GM12878 (cell line): ENCODE measurements around the gene ULK1. TPM values are rescaled to one million over a fixed set of nuclear protein-coding genes. Genes with fewer than 3 reads are reported as not detected.

Experiments
- ATAC-seq: fragments of 200-7000 bp; cut with Tn5 transposase; 3 replicates; pipeline ENCODE4 v1.9.1; 2020; ENCODE audit warnings: mild to moderate bottlenecking, moderate library complexity
- BruUV-seq: library from RNA; stranded (reverse); fragments of 400-500 nt; replicated peaks from 2 replicates; lab custom pipeline; 2021; lab: Mats Ljungman, UMichigan
- CTCF ChIA-PET: fragments of 300-600 bp; sonication (Branson Sonifier 250); formaldehyde crosslinking; extraction: SDS; loops from one replicate; lab custom pipeline; 2021; ENCODE audit warnings: inconsistent platforms; lab: Yijun Ruan, JAX
- POLR2A ChIA-PET: fragments of 350-600 bp; formaldehyde crosslinking; extraction: SDS; loops from one replicate; lab custom pipeline; 2021; ENCODE audit warnings: inconsistent platforms; lab: Charles Lee
- RAD21 ChIA-PET: fragments of 300-600 bp; sonication (Branson Sonifier 250); formaldehyde crosslinking; loops from one replicate; lab custom pipeline; 2023; ENCODE audit warnings: antibody characterized with exemption; ENCODE audit not compliant: unreplicated experiment; lab: Charles Lee
- SMC1A ChIA-PET: fragments of 300-600 bp; sonication (Branson Sonifier 250); formaldehyde crosslinking; loops from one replicate; lab custom pipeline; 2023; ENCODE audit not compliant: unreplicated experiment, uncharacterized antibody; lab: Charles Lee
- DNase-seq: peaks from one replicate; pipeline ENCODE4 v3.0.0-alpha.2; 2011; ENCODE audit warnings: low read depth, low spot score
- FAIRE-seq: peaks from 3 replicates; lab custom pipeline; 2011; peaks lifted over from hg19 to GRCh38; lab: Jason Lieb, UNC
- H2AFZ ChIP-seq: 2 replicates; pipeline ENCODE4 v1.6.0; 2011; ENCODE audit warnings: low read depth, low read length, control low read depth; ENCODE audit not compliant: control insufficient read depth
- H3K27ac ChIP-seq: 2 replicates; pipeline ENCODE4 v1.5.1; 2011; ENCODE audit warnings: control low read depth; ENCODE audit not compliant: control insufficient read depth, insufficient read depth
- H3K27me3 ChIP-seq, 2 experiments: replicated peaks in 1 of 2; 2 replicates each; pipeline versions ENCODE4 v1.6.0 to v1.6.1; 2011; ENCODE audit warnings: low read length in 1 of 2; ENCODE audit not compliant: control insufficient read depth in 2 of 2, insufficient read depth in 2 of 2
- H3K36me3 ChIP-seq, 2 experiments: 2 replicates each; pipeline ENCODE4 v1.5.1; 2011; ENCODE audit warnings: low read length in 1 of 2; ENCODE audit not compliant: control insufficient read depth in 2 of 2, insufficient read depth in 2 of 2
- H3K4me1 ChIP-seq: 2 replicates; pipeline ENCODE4 v1.6.1; 2011; ENCODE audit warnings: mild to moderate bottlenecking, low read length, moderate library complexity, mixed read lengths; ENCODE audit not compliant: control insufficient read depth, insufficient read depth
- H3K4me2 ChIP-seq: 2 replicates; pipeline ENCODE4 v1.6.0; 2011; ENCODE audit warnings: control low read depth; ENCODE audit not compliant: control insufficient read depth, insufficient read depth
- H3K4me3 ChIP-seq: fragments of 200-600 bp; sonication (generic); 2 replicates; pipeline ENCODE4 v1.5.1; 2016
- H3K79me2 ChIP-seq: 2 replicates; pipeline ENCODE4 v1.6.0; 2011; ENCODE audit warnings: low read length; ENCODE audit not compliant: control insufficient read depth, insufficient read depth
- H3K9ac ChIP-seq: 2 replicates; pipeline ENCODE4 v1.8.0; 2011; ENCODE audit warnings: low read length, control low read depth, mixed read lengths; ENCODE audit not compliant: control insufficient read depth, insufficient read depth
- H3K9me3 ChIP-seq: replicated peaks from 3 replicates; pipeline ENCODE4 v1.5.1; 2011; ENCODE audit warnings: mild to moderate bottlenecking, low read length; ENCODE audit not compliant: control insufficient read depth, insufficient read depth
- H4K20me1 ChIP-seq: 2 replicates; pipeline ENCODE4 v1.6.0; 2011; ENCODE audit not compliant: control insufficient read depth, insufficient read depth
- CBX3 ChIP-seq: fragments of 200-600 bp; sonication (generic); IDR thresholded peaks from 2 replicates; pipeline ENCODE4 v1.6.1; 2016; ENCODE audit warnings: low read depth, borderline replicate concordance
- CREB1 ChIP-seq: IDR thresholded peaks from 2 replicates; pipeline ENCODE4 v1.6.1; 2012; ENCODE audit warnings: low read depth, mild to moderate bottlenecking, inconsistent platforms
- CUX1 ChIP-seq: IDR thresholded peaks from 2 replicates; pipeline ENCODE4 v1.6.1; 2012; ENCODE audit warnings: improper control_type of control experiment, low read depth, low read length; ENCODE audit not compliant: insufficient replicate concordance
- E2F4 ChIP-seq: IDR thresholded peaks from 2 replicates; pipeline ENCODE4 v1.6.1; 2012; ENCODE audit warnings: low read depth, low read length, improper control_type of control experiment
- GATAD2B ChIP-seq: fragments of 450-650 bp; conservative IDR thresholded peaks from 2 replicates; pipeline ENCODE4 v1.6.1; 2017; ENCODE audit warnings: low read depth, mild to moderate bottlenecking, moderate library complexity
- JUND ChIP-seq: IDR thresholded peaks from 2 replicates; pipeline ENCODE4 v1.6.1; 2012; ENCODE audit warnings: low read depth, mild to moderate bottlenecking, low read length, improper control_type of control experiment, moderate library complexity
- PML ChIP-seq: IDR thresholded peaks from 2 replicates; pipeline ENCODE4 v1.6.1; 2012; ENCODE audit warnings: low read length, inconsistent platforms
- POLR2A ChIP-seq: IDR thresholded peaks from 2 replicates; pipeline ENCODE4 v1.6.1; 2011; ENCODE audit warnings: low read depth, mild to moderate bottlenecking, low read length
- POLR2AphosphoS2 ChIP-seq: IDR thresholded peaks from 2 replicates; pipeline ENCODE4 v1.6.1; 2011; ENCODE audit warnings: low read depth, mild to moderate bottlenecking, low read length, improper control_type of control experiment, moderate library complexity
- PRDM15 ChIP-seq: fragments of 450-650 bp; formaldehyde crosslinking; IDR thresholded peaks from 2 replicates; pipeline ENCODE4 v1.4.0; 2020; ENCODE audit warnings: mild to moderate bottlenecking, moderate library complexity
- SIX5 ChIP-seq: IDR thresholded peaks from 2 replicates; pipeline ENCODE4 v1.6.1; 2011; ENCODE audit warnings: mild to moderate bottlenecking, low read depth, low read length, moderate library complexity; ENCODE audit not compliant: severe bottlenecking
- ZBTB4 ChIP-seq: fragments of 450-650 bp; formaldehyde crosslinking; IDR thresholded peaks from 2 replicates; pipeline ENCODE4 v1.4.0; 2022; ENCODE audit warnings: mild to moderate bottlenecking, moderate library complexity
- WGBS: methylation state at CpG from one replicate; pipeline ENCODE4 v1.1.6; 2016; ENCODE audit warnings: low lambda C conversion rate; ENCODE audit not compliant: insufficient replicate concordance, insufficient coverage; ENCODE audit errors: missing lambda C conversion rate; 5-methylcytosine and 5-hydroxymethylcytosine counted together
- in situ Hi-C: fragments of 300-500 bp; cut with MboI; formaldehyde crosslinking; loops from 9 replicates; pipeline ENCODE4 v1.14.3; 2018; ENCODE audit warnings: mixed read lengths
- intact Hi-C: fragments of 100-400 bp; cut with micrococcal nuclease; formaldehyde crosslinking; loops from one replicate; pipeline ENCODE4 v1.14.2; 2022; ENCODE audit not compliant: unreplicated experiment
- polyA plus RNA-seq, 11 experiments: library from polyadenylated mRNA; depleted of rRNA in 4 of 11; unstranded in 6 of 11; stranded (reverse) in 5 of 11; fragments of >200 nt; fragmentation: Nextera tagmentation in 4 of 11; fragmentation: Illumina TruSeq in 1 of 11; extraction: Ambion mirVana in 4 of 11; extraction: Trizol in 1 of 11; gene quantifications; 1 replicate in 1 of 11; 2 replicates in 10 of 11; pipeline versions ENCODE4 v1.2.1 to v1.2.3, GENCODE V29; 2011 to 2016; ENCODE audit warnings: inconsistent platforms in 2 of 11, missing spikeins in 2 of 11, low read depth in 1 of 11
- total RNA-seq, 4 experiments: library from RNA; depleted of rRNA in 3 of 4; stranded (reverse); fragments of >200 nt in 3 of 4; fragmentation: Illumina TruSeq in 1 of 4; extraction: Trizol in 1 of 4; gene quantifications; 2 replicates each; pipeline versions ENCODE4 v1.2.1 to v1.2.3, GENCODE V29; 2013 to 2021

Gene ULK1
- total and polyA plus RNA-seq, 10 of the 15 experiments (the other 5 are each of a cell fraction or from before 2014, with no cell fraction given), result 0.13 to 14.1 (median 1.5) TPM

GRCh38 chr12:131873293-131873692 is 21.1 kb upstream of the ULK1 start:
- H3K36me3 ChIP-seq, result no peaks in the 10 kb centered on the region
- BruUV-seq, result no TSS peak
- ATAC-seq, result no peak
- no peak overlapping the region for H3K4me2 ChIP-seq
- no peak overlapping the region for H3K27ac ChIP-seq
- in situ Hi-C loops (no loop called here), intact Hi-C loops (no loop called here)
- no peaks in the 10 kb centered on the region for H3K4me1 ChIP-seq
- SMC1A ChIA-PET, result no interaction called here
- no peaks in the 10 kb centered on the region for H3K27me3 ChIP-seq
- CTCF ChIA-PET, result no interaction called here
- POLR2A ChIA-PET, result interaction anchor here (0.6 kb wide), 1 partner anchor 175 kb away, joined by 3 read pairs; no protein-coding TSS in a partner anchor
- no peak overlapping the region for H3K9ac ChIP-seq
- no peaks in the 10 kb centered on the region for H3K9me3 ChIP-seq
- H3K79me2 ChIP-seq, result no peaks in the 10 kb centered on the region
- H2AFZ ChIP-seq, result no peak overlapping the region
- 76% methylated on average over 21 of the region's 21 CpGs for WGBS
- RAD21 ChIA-PET, result no interaction called here
- no peaks in the 10 kb centered on the region for H4K20me1 ChIP-seq
- no peak overlapping the region for H3K4me3 ChIP-seq
- no peak for DNase-seq
- no peak for FAIRE-seq
- no peak for TF ChIP-seq CUX1
- TF ChIP-seq PRDM15 (CRISPR knock-in tag), result no peak
- no peak for TF ChIP-seq PML
- TF ChIP-seq CREB1, result no peak
- TF ChIP-seq JUND, result no peak
- TF ChIP-seq POLR2A, result no peak
- TF ChIP-seq ZBTB4 (CRISPR knock-in tag), result no peak
- no peak for TF ChIP-seq E2F4
- no peak for TF ChIP-seq GATAD2B
- no peak for TF ChIP-seq POLR2AphosphoS2
- no peak for TF ChIP-seq SIX5
- no peak for TF ChIP-seq CBX3
